ENCODE measurements around the gene IL11.

The IL11 gene

GRCh38 chr19:55389386-55390317, 19.4 kb upstream of the IL11 start:
- no peak for TF ChIP-seq CTCF (IDR thresholded peaks at IDR 0.05)
- H3K4me3 ChIP-seq = no peak overlapping the region
- no peak overlapping the region for H3K27ac ChIP-seq
- no peak for DNase-seq (ENCODE audit: low spot score)

DNA sequence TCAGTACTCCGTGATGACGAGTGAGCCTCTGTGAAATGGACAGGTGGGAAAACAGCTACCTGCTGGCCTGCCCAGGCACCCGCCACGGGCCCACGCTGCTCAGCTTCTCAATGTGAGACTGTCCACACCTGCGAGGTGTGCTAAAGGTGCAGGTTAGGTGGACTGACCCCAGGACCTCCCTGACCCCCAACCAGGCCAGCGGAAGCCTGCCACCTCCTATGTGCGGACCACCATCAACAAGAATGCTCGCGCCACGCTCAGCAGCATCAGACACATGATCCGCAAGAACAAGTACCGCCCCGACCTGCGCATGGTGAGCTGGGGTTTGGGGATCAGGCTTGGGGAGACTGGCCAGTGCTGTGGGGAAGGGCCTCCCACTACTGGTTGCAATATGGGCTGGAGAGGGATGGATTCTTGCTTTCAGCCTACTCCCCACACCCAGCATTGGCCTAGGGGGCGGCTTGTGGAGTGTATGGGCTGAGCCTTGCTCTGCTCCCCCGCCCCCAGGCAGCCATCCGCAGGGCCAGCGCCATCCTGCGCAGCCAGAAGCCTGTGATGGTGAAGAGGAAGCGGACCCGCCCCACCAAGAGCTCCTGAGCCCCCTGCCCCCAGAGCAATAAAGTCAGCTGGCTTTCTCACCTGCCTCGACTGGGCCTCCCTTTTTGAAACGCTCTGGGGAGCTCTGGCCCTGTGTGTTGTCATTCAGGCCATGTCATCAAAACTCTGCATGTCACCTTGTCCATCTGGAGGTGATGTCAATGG, 17.7 kb upstream of the IL11 start:
- DNase-seq (ENCODE audit: low spot score) = no peak
- no peak for TF ChIP-seq CTCF (IDR thresholded peaks at IDR 0.05)
- H3K27ac ChIP-seq = no peak overlapping the region
- peak overlapping the region; percentile 83 for H3K4me3 ChIP-seq

DNA sequence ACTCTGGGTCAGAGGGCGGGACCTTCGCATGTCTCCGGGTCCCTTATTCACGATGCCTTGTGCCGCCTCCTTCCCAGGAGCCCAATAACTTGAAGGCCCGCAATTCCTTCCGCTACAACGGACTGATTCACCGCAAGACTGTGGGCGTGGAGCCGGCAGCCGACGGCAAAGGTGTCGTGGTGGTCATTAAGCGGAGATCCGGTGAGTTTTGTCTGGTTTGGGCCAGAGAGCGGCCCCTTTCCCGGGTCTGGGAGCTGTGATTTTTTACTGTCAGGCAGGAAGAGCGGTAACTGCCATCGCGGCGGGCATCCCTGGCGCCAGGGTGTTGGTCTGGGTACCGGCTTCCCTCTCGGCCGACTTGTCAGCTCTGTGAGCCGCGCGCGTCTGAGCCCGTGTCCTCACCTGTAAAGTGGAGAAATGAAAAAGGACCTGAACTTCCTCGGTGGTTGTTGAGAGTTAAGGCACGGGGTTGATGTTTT, 16.3 kb upstream of the IL11 start:
- DNase-seq (ENCODE audit: low spot score) = no peak
- Histone ChIP-seq H3K4me3 (peak overlapping the region; percentile 83), H3K27ac (peak overlapping the region; percentile 79 to 97)
- no peak for TF ChIP-seq CTCF (IDR thresholded peaks at IDR 0.05)

- peak; percentile 98 for DNase-seq (ENCODE audit: low spot score)
- peak within 1 kb of the TSS; percentile 83 for H3K4me3 ChIP-seq
- H3K27ac ChIP-seq = peak within 1 kb of the TSS; percentile 79 to 97
- TF ChIP-seq CTCF (IDR thresholded peaks at IDR 0.05) = no peak
These were observed 15.6 kb upstream of the IL11 start, which contains the start of gene RPL28 for GRCh38 chr19:55385724-55386492. TSS of gene RPL28 (plus strand) at chr19:55385932. CDS start at chr19:55386358, 426 bp downstream.

DNA sequence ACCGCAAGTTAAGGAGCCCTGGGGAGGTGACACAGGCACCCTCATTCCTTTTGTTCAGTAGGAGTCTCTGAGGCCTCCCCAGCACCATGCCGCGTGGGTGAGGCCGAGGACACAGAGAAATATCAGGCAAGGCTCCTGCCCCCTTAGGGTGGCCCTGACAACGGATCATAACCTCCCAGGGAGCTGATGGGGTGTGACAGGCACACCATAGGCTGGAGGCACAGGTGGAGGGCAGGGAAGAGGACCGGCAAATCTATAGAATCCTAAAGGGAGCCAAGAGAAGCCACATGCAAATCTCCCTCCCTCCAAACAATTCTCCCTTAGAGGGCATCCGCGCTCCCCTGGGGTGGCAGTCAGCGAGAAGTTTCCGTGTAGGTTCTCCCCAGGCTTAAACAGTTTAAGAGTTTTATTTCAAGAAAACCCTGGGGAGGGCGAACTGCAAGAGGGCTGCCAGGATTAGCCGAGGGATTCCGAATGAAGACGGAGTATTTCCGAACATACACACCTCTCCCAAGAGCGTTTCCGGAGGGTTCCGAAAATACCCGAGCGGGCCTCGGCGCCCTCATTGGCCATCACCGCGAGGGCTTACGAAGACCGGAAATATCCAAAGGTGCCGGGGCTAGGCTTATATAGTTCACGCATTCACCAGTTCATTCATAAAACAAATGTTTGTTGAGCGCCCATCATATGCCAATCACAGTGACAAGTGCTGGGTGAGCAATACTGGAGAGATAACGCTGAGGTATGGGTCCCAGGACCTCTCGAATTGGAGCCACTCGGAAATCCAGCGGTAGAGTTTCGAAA, 14.9 kb upstream of the IL11 start:
- peak; percentile 95 for DNase-seq (ENCODE audit: low spot score)
- no peak for TF ChIP-seq CTCF (IDR thresholded peaks at IDR 0.05)
- Histone ChIP-seq H3K27ac (peak overlapping the region; percentile 79 to 97), H3K4me3 (peak overlapping the region; percentile 83)
